ENCODE data around the gene EGFL6. TPM values are rescaled to one million over a fixed set of nuclear protein-coding genes. Genes with fewer than 3 reads are reported as not detected.
A peak's percentile ranks its signal among the peaks of the same experiment; 100 is the strongest.

The EGFL6 gene
- total RNA-seq, 6 donors from 2014 or later, result 2.1 to 9.9 (median 6.8) TPM

GRCh38 chrX:13565511-13565910 lies 3.9 kb upstream of the EGFL6 start:
- Histone ChIP-seq H3K9me3 (no peaks in the 10 kb centered on the region), H3K4me1 (peaks cover 0 to 9% (median 6%) of the 10 kb centered on the region in 4 donors), H3K27ac (no peak overlapping the region), H3K27me3 (peaks cover 0 to 5% (median 0%) of the 10 kb centered on the region in 4 donors), H3K4me3 (no peak overlapping the region), H3K36me3 (no peaks in the 10 kb centered on the region)
- TF ChIP-seq POLR2A (IDR thresholded peaks at IDR 0.05) (no peak), POLR2AphosphoS5 (IDR thresholded peaks at IDR 0.05) (no peak)
- ATAC-seq (ENCODE audit: low FRiP score in 2 of 2) (no peak), DNase-seq (no peak)
- 20 to 24% methylated on average over 2 of the region's 2 CpGs for WGBS, 2 donors

- no peaks in the 10 kb centered on the region for H3K9me3 ChIP-seq
- WGBS, 2 donors, result 26 to 67% methylated on average over 1 to 9 of the region's 9 CpGs
- TF ChIP-seq POLR2AphosphoS5 (IDR thresholded peaks at IDR 0.05), result no peak
Observed at GRCh38 chrX:13570261-13570605, 832 bp downstream of the EGFL6 start.

GRCh38 chrX:13571136-13571535 lies 1.7 kb downstream of the EGFL6 start:
- no peak overlapping the region for H3K4me3 ChIP-seq
- WGBS, 2 donors, result 50 to 57% methylated on average over 5 of the region's 5 CpGs
- ATAC-seq (ENCODE audit: low FRiP score in 2 of 2), result no peak
- H3K36me3 ChIP-seq, result no peaks in the 10 kb centered on the region
- H3K4me1 ChIP-seq, result peaks cover 0 to 9% (median 6%) of the 10 kb centered on the region in 4 donors
- H3K9me3 ChIP-seq, result no peaks in the 10 kb centered on the region
- TF ChIP-seq POLR2AphosphoS5 (IDR thresholded peaks at IDR 0.05) (no peak), POLR2A (IDR thresholded peaks at IDR 0.05) (no peak), CTCF (IDR thresholded peaks at IDR 0.05) (no peak), EP300 (IDR thresholded peaks at IDR 0.05) (no peak)
- H3K27me3 ChIP-seq, result peaks cover 0 to 5% (median 0%) of the 10 kb centered on the region in 4 donors
- no peak overlapping the region for H3K27ac ChIP-seq
- no peak for DNase-seq

More at GRCh38 chrX:13570261-13570605, 832 bp downstream of the EGFL6 start:
- Histone ChIP-seq H3K27me3 (peaks cover 0 to 5% (median 0%) of the 10 kb centered on the region in 4 donors), H3K36me3 (no peaks in the 10 kb centered on the region), H3K4me3 (peak overlapping the region in 3 of 4 donors; percentile 9 to 32 (median 29)), H3K27ac (no peak overlapping the region), H3K4me1 (peaks cover 0 to 9% (median 6%) of the 10 kb centered on the region in 4 donors)
- DNase-seq, result no peak
- no peak for ATAC-seq (ENCODE audit: low FRiP score in 2 of 2)

GRCh38 chrX:13574600-13574999 lies 5.2 kb downstream of the EGFL6 start:
- 44 to 95% methylated on average over 1 of the region's 1 CpG for WGBS, 2 donors
- Histone ChIP-seq H3K4me3 (no peak overlapping the region), H3K4me1 (peaks cover 0 to 6% (median 3%) of the 10 kb centered on the region in 4 donors), H3K9me3 (no peaks in the 10 kb centered on the region), H3K27ac (no peak overlapping the region), H3K27me3 (peaks cover 0 to 2% (median 0%) of the 10 kb centered on the region in 4 donors), H3K36me3 (no peaks in the 10 kb centered on the region)
- ATAC-seq (ENCODE audit: low FRiP score in 2 of 2) (no peak), DNase-seq (no peak)
- no peak for TF ChIP-seq CTCF (IDR thresholded peaks at IDR 0.05)
- no peak for TF ChIP-seq POLR2A (IDR thresholded peaks at IDR 0.05)
- no peak for TF ChIP-seq POLR2AphosphoS5 (IDR thresholded peaks at IDR 0.05)
- TF ChIP-seq EP300 (IDR thresholded peaks at IDR 0.05), result no peak

- ATAC-seq (ENCODE audit: low FRiP score in 2 of 2), result no peak
- DNase-seq, result no peak
- Histone ChIP-seq H3K27me3 (no peaks in the 10 kb centered on the region), H3K4me1 (no peaks in the 10 kb centered on the region), H3K36me3 (no peaks in the 10 kb centered on the region), H3K4me3 (no peak overlapping the region), H3K9me3 (no peaks in the 10 kb centered on the region), H3K27ac (no peak overlapping the region)
- WGBS, 2 donors, result 89% methylated on average over 4 of the region's 4 CpGs
- TF ChIP-seq POLR2AphosphoS5 (IDR thresholded peaks at IDR 0.05) (no peak), CTCF (IDR thresholded peaks at IDR 0.05) (no peak), POLR2A (IDR thresholded peaks at IDR 0.05) (no peak), EP300 (IDR thresholded peaks at IDR 0.05) (no peak)
Observed at GRCh38 chrX:13579661-13580060, 10.3 kb downstream of the EGFL6 start.

GRCh38 chrX:13581554-13581953 lies 12.2 kb downstream of the EGFL6 start:
- TF ChIP-seq POLR2A (IDR thresholded peaks at IDR 0.05) (no peak), CTCF (IDR thresholded peaks at IDR 0.05) (no peak), EP300 (IDR thresholded peaks at IDR 0.05) (no peak), POLR2AphosphoS5 (IDR thresholded peaks at IDR 0.05) (no peak)
- no peaks in the 10 kb centered on the region for H3K9me3 ChIP-seq
- H3K27me3 ChIP-seq, result no peaks in the 10 kb centered on the region
- no peak overlapping the region for H3K4me3 ChIP-seq
- DNase-seq (no peak), ATAC-seq (ENCODE audit: low FRiP score in 2 of 2) (no peak)
- no peaks in the 10 kb centered on the region for H3K36me3 ChIP-seq
- H3K27ac ChIP-seq, result no peak overlapping the region
- 49 to 75% methylated on average over 4 of the region's 4 CpGs for WGBS, 2 donors
- H3K4me1 ChIP-seq, result no peaks in the 10 kb centered on the region

All from upper lobe of left lung (tissue), 6 donors.